GM23338 (cell line): ENCODE results near the gene NME4. TPM values are rescaled to one million over a fixed set of nuclear protein-coding genes. Genes with fewer than 3 reads are reported as not detected.

Source experiments
- ATAC-seq: fragments of 200-7000 bp; cut with Tn5 transposase; 3 replicates; pipeline ENCODE4 v1.9.1; 2020
- DNase-seq: peaks from one replicate; pipeline ENCODE4 v3.0.0-alpha.2; 2015; ENCODE audit warnings: low spot score
- H2AFZ ChIP-seq: fragments of 200-600 bp; sonication (generic); 2 replicates; pipeline ENCODE4 v1.8.0; 2016; ENCODE audit warnings: antibody characterized with exemption, mild to moderate bottlenecking, moderate library complexity
- H3F3A ChIP-seq: fragments of 200-600 bp; sonication (generic); replicated peaks from 2 replicates; pipeline ENCODE4 v1.8.0; 2017; ENCODE audit warnings: antibody characterized with exemption, mixed run types, low read depth
- H3K27ac ChIP-seq: fragments of 200-600 bp; sonication (generic); 2 replicates; pipeline ENCODE4 v1.6.1; 2016; ENCODE audit warnings: low read depth
- H3K27me3 ChIP-seq: fragments of 200-600 bp; sonication (generic); 2 replicates; pipeline ENCODE4 v1.8.0; 2016; ENCODE audit warnings: mild to moderate bottlenecking, mixed run types, moderate library complexity; ENCODE audit not compliant: insufficient read depth
- H3K36me3 ChIP-seq: fragments of 200-600 bp; sonication (generic); 2 replicates; pipeline ENCODE4 v1.8.0; 2016; ENCODE audit warnings: mild to moderate bottlenecking; ENCODE audit not compliant: insufficient read depth
- H3K4me1 ChIP-seq: fragments of 200-600 bp; sonication (generic); 2 replicates; pipeline ENCODE4 v1.8.0; 2016; ENCODE audit warnings: mild to moderate bottlenecking, moderate library complexity; ENCODE audit not compliant: insufficient read depth
- H3K4me2 ChIP-seq: fragments of 200-600 bp; sonication (generic); 2 replicates; pipeline ENCODE4 v1.7.1; 2017; ENCODE audit warnings: mixed run types
- H3K4me3 ChIP-seq: fragments of 200-600 bp; sonication (generic); 2 replicates; pipeline ENCODE4 v1.6.1; 2016; ENCODE audit warnings: mixed run types
- H3K79me2 ChIP-seq: fragments of 200-600 bp; sonication (generic); replicated peaks from 2 replicates; pipeline ENCODE4 v1.8.0; 2017; ENCODE audit warnings: mild to moderate bottlenecking; ENCODE audit not compliant: insufficient read depth
- H3K9me2 ChIP-seq: fragments of 200-600 bp; sonication (generic); 2 replicates; pipeline ENCODE4 v1.8.0; 2017; ENCODE audit not compliant: insufficient read depth
- H4K20me1 ChIP-seq: fragments of 200-600 bp; sonication (generic); replicated peaks from 2 replicates; pipeline ENCODE4 v1.8.0; 2017; ENCODE audit warnings: mild to moderate bottlenecking; ENCODE audit not compliant: insufficient read depth
- H3K27ac Mint-ChIP-seq: 2 replicates; pipeline ENCODE4 v1.8.0; 2020; ENCODE audit warnings: inconsistent platforms, mild to moderate bottlenecking, moderate library complexity, mixed read lengths
- H3K27me3 Mint-ChIP-seq: 3 replicates; pipeline ENCODE4 v1.8.0; 2022; ENCODE audit warnings: low read depth, mild to moderate bottlenecking, moderate library complexity, mixed read lengths, inconsistent platforms; ENCODE audit not compliant: insufficient read depth, poor library complexity
- H3K36me3 Mint-ChIP-seq: 3 replicates; pipeline ENCODE4 v1.8.0; 2021; ENCODE audit warnings: low read depth, mild to moderate bottlenecking, inconsistent platforms, moderate library complexity, mixed read lengths
- H3K4me1 Mint-ChIP-seq: 3 replicates; pipeline ENCODE4 v1.8.0; 2020; ENCODE audit warnings: mild to moderate bottlenecking, inconsistent platforms, mixed read lengths
- H3K4me3 Mint-ChIP-seq: 3 replicates; pipeline ENCODE4 v1.8.0; 2021; ENCODE audit warnings: moderate library complexity, mild to moderate bottlenecking, inconsistent platforms, mixed read lengths
- H3K9me3 Mint-ChIP-seq: 3 replicates; pipeline ENCODE4 v1.8.0; 2020; ENCODE audit warnings: moderate library complexity, mild to moderate bottlenecking, inconsistent platforms, mixed read lengths
- CREB1 ChIP-seq: fragments of 250-450 bp; sonication (Bioruptor Pico); IDR thresholded peaks from 2 replicates; pipeline ENCODE4 v1.5.0; 2020; ENCODE audit warnings: low read depth, mild to moderate bottlenecking, moderate library complexity
- CTCF ChIP-seq, 2 experiments: fragments of 200-600 bp in 1 of 2; sonication (generic) in 1 of 2; conservative IDR thresholded peaks; 2 replicates each; pipeline versions ENCODE4 v1.5.1 to v1.6.1; 2016 to 2017; ENCODE audit warnings: antibody characterized with exemption in 2 of 2, low read depth in 2 of 2, mild to moderate bottlenecking in 2 of 2, moderate library complexity in 1 of 2
- ETS1 ChIP-seq: IDR thresholded peaks from 2 replicates; pipeline ENCODE4 v1.6.1; 2016; ENCODE audit warnings: antibody characterized with exemption
- EZH2 ChIP-seq: fragments of 200-600 bp; sonication (generic); IDR thresholded peaks from one replicate; pipeline ENCODE4 v1.8.0; 2017; ENCODE audit warnings: antibody characterized with exemption, mild to moderate bottlenecking, low read depth; ENCODE audit not compliant: unreplicated experiment
- EZH2phosphoT487 ChIP-seq: fragments of 200-600 bp; sonication (generic); IDR thresholded peaks from one replicate; pipeline ENCODE4 v1.8.1; 2018; ENCODE audit warnings: antibody characterized with exemption; ENCODE audit not compliant: unreplicated experiment
- JUNB ChIP-seq: IDR thresholded peaks from one replicate; pipeline ENCODE4 v1.6.1; 2016; ENCODE audit warnings: antibody characterized with exemption; ENCODE audit not compliant: unreplicated experiment
- NANOG ChIP-seq: IDR thresholded peaks from 2 replicates; pipeline ENCODE4 v1.6.1; 2016; ENCODE audit warnings: antibody characterized with exemption, borderline replicate concordance
- POLR2AphosphoS5 ChIP-seq: IDR thresholded peaks from 2 replicates; pipeline ENCODE4 v1.6.1; 2016; ENCODE audit warnings: antibody characterized with exemption, low read depth
- REST ChIP-seq: IDR thresholded peaks from one replicate; pipeline ENCODE4 v1.6.1; 2018; ENCODE audit warnings: antibody characterized with exemption; ENCODE audit not compliant: unreplicated experiment
- STAT1 ChIP-seq: IDR thresholded peaks from one replicate; pipeline ENCODE4 v1.6.1; 2016; ENCODE audit warnings: antibody characterized with exemption; ENCODE audit not compliant: unreplicated experiment
- ZNF114 ChIP-seq: fragments of 250-450 bp; sonication (Bioruptor Pico); IDR thresholded peaks from 2 replicates; pipeline ENCODE4 v1.5.0; 2020; ENCODE audit warnings: mild to moderate bottlenecking, moderate library complexity
- ZNF331 ChIP-seq: fragments of 250-450 bp; sonication (Bioruptor Pico); IDR thresholded peaks from 2 replicates; pipeline ENCODE4 v1.5.0; 2020; ENCODE audit warnings: low read depth, mild to moderate bottlenecking, moderate library complexity
- ZNF462 ChIP-seq: fragments of 250-450 bp; sonication (Bioruptor Pico); IDR thresholded peaks from 2 replicates; pipeline ENCODE4 v1.5.0; 2020; ENCODE audit warnings: mild to moderate bottlenecking, moderate library complexity
- polyA plus RNA-seq: library from polyadenylated mRNA; unstranded; fragments of >200 nt; fragmentation: Nextera tagmentation; extraction: Ambion mirVana; gene quantifications from 2 replicates; pipeline ENCODE4 v1.2.1, GENCODE V29; 2016
- total RNA-seq: library from RNA; depleted of rRNA; stranded (reverse); fragments of >200 nt; shearing (Covaris generic); gene quantifications from 2 replicates; pipeline ENCODE4 v1.2.3, GENCODE V29; 2014

NME4 gene
- total and polyA plus RNA-seq, 2 experiments from 2014 or later: 249 to 511 TPM

GRCh38 chr16:380762-381011, 16.3 kb upstream of the NME4 start:
- Histone ChIP-seq H3K4me3 (peak overlapping the region; percentile 95), H2AFZ (no peak overlapping the region), H3K9me2 (no peaks in the 10 kb centered on the region), H3K4me2 (peak overlapping the region; percentile 90), H3F3A (peaks cover 30% of the 10 kb centered on the region), H4K20me1 (peaks cover 5% of the 10 kb centered on the region), H3K27me3 (no peaks in the 10 kb centered on the region), H3K36me3 (peaks cover 3% of the 10 kb centered on the region; the same call in 1 of the 2 replicates), H3K79me2 (peaks cover 29% of the 10 kb centered on the region), H3K4me1 (peaks cover 33% of the 10 kb centered on the region), H3K27ac (no peak overlapping the region)
- Mint-ChIP-seq H3K4me3 (peak overlapping the region; percentile 83), H3K36me3 (peaks cover 13% of the 10 kb centered on the region; the same call in 2 of the 3 replicates), H3K27ac (no peak overlapping the region), H3K9me3 (no peaks in the 10 kb centered on the region; the same call in 2 of the 3 replicates), H3K27me3 (peaks cover 24% of the 10 kb centered on the region), H3K4me1 (peaks cover 27% of the 10 kb centered on the region)
- ATAC-seq (no peak), DNase-seq (no peak)
- TF ChIP-seq CREB1 (no peak), REST (no peak), POLR2AphosphoS5 (no peak), EZH2phosphoT487 (no peak), JUNB (no peak), ZNF462 (CRISPR knock-in tag) (no peak), ETS1 (no peak), CTCF (conservative IDR thresholded peaks at IDR 0.05; ENCODE audit: low read depth in 2 of 2) (no peak), NANOG (no peak), ZNF331 (no peak), STAT1 (no peak), EZH2 (no peak), ZNF114 (CRISPR knock-in tag) (no peak)
